Endothelial cell (in vitro differentiated cells): ENCODE measurements around the gene YEATS4. TPM values are rescaled to one million over a fixed set of nuclear protein-coding genes. Genes with fewer than 3 reads are reported as not detected.

Experiments
- DNase-seq: peaks from one replicate; pipeline ENCODE4 v3.0.0; 2021; ENCODE audit warnings: low spot score
- H3K27ac Mint-ChIP-seq: one replicate; pipeline ENCODE4 v1.8.0; 2021; ENCODE audit warnings: mixed read lengths, inconsistent platforms; ENCODE audit not compliant: unreplicated experiment
- H3K27me3 Mint-ChIP-seq: one replicate; pipeline ENCODE4 v1.8.0; 2021; ENCODE audit warnings: mild to moderate bottlenecking, moderate library complexity, mixed read lengths, inconsistent platforms; ENCODE audit not compliant: unreplicated experiment
- H3K36me3 Mint-ChIP-seq: one replicate; pipeline ENCODE4 v1.8.0; 2021; ENCODE audit warnings: mild to moderate bottlenecking, low read depth, mixed read lengths, inconsistent platforms; ENCODE audit not compliant: unreplicated experiment
- H3K4me1 Mint-ChIP-seq: one replicate; pipeline ENCODE4 v1.8.0; 2021; ENCODE audit warnings: mild to moderate bottlenecking, mixed read lengths, inconsistent platforms; ENCODE audit not compliant: unreplicated experiment
- H3K4me3 Mint-ChIP-seq: one replicate; pipeline ENCODE4 v1.8.0; 2021; ENCODE audit warnings: mild to moderate bottlenecking, mixed read lengths, inconsistent platforms; ENCODE audit not compliant: unreplicated experiment
- H3K9me3 Mint-ChIP-seq: one replicate; pipeline ENCODE4 v1.8.0; 2021; ENCODE audit warnings: mixed read lengths, inconsistent platforms; ENCODE audit not compliant: unreplicated experiment
- total RNA-seq: library from RNA; stranded (reverse); fragmentation: NEBNext Ultra II Directional; extraction: Animal tissue kit (Norgen Biotek cat#: 25700); gene quantifications from one replicate; pipeline ENCODE4 v1.2.1, GENCODE V29; 2021; ENCODE audit not compliant: unreplicated experiment
- TF ChIP-seq, protein P1 (sequence below): fragments of 200-600 bp; sonication (generic); IDR thresholded peaks from one replicate; pipeline ENCODE4 v1.5.0; 2021; ENCODE audit warnings: antibody characterized with exemption; ENCODE audit not compliant: unreplicated experiment

The YEATS4 gene
- total RNA-seq, 1 donor from 2014 or later, result 16.8 TPM

DNA sequence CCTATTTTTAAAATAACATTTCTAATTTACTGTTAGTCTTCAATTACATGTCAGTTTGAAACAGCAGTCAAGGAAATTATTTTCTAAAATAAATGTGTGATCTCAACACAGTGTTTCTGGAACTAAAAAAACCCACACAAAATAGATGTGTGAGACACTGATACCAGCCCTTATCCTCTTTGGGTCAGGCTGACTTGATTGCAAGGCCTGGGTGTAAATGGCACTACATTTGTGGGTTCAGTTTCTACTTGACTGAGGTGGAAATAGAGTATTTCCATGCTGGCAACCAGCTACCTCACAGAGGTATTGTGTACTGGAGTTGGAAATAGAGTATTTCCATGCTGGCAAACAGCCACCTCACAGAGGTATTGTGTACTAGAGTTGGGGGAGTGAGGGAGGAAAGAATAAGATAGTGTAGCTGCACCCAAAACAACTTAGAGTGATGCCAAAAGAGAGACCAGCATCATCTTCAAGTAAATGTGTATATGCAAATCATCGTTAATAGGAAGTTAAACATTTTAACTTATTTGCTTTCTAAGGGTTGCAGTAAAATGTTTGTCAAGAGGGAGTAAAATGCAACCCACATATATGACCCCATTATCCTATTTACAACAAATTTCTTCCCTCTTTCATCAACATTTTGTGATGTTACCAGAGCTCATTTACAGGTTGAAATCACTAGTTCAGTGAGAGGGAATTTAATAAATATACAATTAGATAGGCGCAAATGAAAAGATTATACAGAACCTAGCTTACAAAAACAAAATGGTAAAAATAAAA, 22.0 kb upstream of the YEATS4 start:
- TF ChIP-seq, protein P1, sequence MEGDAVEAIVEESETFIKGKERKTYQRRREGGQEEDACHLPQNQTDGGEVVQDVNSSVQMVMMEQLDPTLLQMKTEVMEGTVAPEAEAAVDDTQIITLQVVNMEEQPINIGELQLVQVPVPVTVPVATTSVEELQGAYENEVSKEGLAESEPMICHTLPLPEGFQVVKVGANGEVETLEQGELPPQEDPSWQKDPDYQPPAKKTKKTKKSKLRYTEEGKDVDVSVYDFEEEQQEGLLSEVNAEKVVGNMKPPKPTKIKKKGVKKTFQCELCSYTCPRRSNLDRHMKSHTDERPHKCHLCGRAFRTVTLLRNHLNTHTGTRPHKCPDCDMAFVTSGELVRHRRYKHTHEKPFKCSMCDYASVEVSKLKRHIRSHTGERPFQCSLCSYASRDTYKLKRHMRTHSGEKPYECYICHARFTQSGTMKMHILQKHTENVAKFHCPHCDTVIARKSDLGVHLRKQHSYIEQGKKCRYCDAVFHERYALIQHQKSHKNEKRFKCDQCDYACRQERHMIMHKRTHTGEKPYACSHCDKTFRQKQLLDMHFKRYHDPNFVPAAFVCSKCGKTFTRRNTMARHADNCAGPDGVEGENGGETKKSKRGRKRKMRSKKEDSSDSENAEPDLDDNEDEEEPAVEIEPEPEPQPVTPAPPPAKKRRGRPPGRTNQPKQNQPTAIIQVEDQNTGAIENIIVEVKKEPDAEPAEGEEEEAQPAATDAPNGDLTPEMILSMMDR, result no peak
- H3K36me3 Mint-ChIP-seq, result no peaks in the 10 kb centered on the region
- DNase-seq, result no peak
- H3K4me3 Mint-ChIP-seq, result no peak overlapping the region
- no peaks in the 10 kb centered on the region for H3K9me3 Mint-ChIP-seq
- H3K27me3 Mint-ChIP-seq, result no peaks in the 10 kb centered on the region
- H3K27ac Mint-ChIP-seq, result no peak overlapping the region
- H3K4me1 Mint-ChIP-seq, result no peaks in the 10 kb centered on the region

DNA sequence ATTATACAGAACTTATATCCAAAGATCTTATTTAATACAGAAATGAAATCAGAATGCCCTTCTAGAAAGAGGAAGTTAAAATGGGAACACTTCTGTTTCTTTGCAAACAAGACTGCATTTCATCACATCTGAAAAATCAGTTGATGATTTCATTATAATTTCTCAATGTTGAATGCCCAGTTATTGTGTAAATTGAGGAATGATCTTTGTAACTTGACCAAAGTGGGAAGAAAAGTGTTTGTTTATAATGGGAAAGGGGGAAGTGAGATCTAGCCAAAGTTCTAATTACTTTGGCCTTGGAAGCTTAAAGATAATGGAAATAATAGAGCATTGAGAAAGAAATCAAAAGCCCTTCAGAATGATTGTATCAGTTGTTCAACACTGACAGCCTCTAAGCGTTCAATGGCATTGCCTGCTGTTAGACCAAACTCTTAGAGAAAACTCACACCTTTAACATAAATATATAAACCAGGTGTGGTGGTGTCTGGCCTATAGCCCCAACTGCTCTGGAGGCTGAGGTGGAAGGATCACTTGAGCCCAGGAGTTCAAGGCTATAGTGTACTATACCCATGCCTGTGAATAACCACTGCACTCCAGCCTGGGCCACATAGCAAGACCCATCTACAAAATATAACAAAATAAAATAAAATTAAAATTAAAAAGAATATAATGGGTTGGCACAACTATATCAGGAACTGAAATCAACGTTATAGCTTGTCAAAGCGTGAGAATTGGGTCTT, 21.3 kb upstream of the YEATS4 start:
- Mint-ChIP-seq H3K9me3 (no peaks in the 10 kb centered on the region), H3K36me3 (no peaks in the 10 kb centered on the region), H3K27ac (no peak overlapping the region), H3K4me1 (no peaks in the 10 kb centered on the region), H3K4me3 (no peak overlapping the region), H3K27me3 (no peaks in the 10 kb centered on the region)
- DNase-seq, result no peak
- TF ChIP-seq, protein P1, result no peak

DNA sequence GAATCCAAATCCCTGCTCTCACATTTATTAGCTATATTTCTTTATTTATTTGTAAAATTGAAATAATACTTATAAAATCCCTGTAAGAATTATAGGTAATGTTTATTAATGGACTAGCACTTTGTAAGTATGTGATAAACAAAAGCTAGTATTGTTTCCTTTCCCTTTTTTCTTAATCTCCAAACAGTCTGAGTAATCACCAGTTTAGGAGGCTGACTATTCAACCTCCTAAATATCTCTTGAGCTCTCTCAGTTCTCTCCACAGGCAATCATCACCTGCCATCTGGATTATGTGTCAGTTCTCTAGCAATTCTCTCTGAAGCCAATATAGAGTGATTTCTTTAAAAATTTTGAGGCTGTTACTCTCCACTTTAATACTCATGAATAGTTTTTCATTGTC, 20.6 kb upstream of the YEATS4 start:
- DNase-seq, result no peak
- no peaks in the 10 kb centered on the region for H3K36me3 Mint-ChIP-seq
- no peaks in the 10 kb centered on the region for H3K27me3 Mint-ChIP-seq
- H3K4me3 Mint-ChIP-seq, result no peak overlapping the region
- no peak overlapping the region for H3K27ac Mint-ChIP-seq
- H3K9me3 Mint-ChIP-seq, result no peaks in the 10 kb centered on the region
- no peaks in the 10 kb centered on the region for H3K4me1 Mint-ChIP-seq
- TF ChIP-seq, protein P1, result no peak

DNA sequence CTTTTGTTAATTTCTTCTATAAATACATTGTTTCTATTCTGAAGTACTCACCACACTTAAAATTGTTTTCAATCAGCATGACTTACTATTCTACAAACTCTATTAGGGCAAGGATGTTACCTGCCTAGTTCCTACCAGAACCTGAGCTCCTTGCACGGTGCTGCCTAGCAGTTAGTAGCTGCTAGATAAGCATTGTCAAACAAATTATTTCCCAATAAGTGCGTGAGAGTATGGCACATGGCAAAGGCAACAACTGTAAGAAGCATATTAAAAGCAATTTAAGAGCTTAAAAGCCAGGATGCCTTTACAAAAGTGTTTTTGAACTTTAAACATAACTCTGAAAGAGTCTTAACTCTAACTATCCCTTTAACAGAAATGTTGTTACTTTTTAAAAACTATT, 19.5 kb upstream of the YEATS4 start:
- no peaks in the 10 kb centered on the region for H3K36me3 Mint-ChIP-seq
- H3K4me3 Mint-ChIP-seq, result no peak overlapping the region
- TF ChIP-seq, protein P1, result no peak
- H3K4me1 Mint-ChIP-seq, result peaks cover 2% of the 10 kb centered on the region
- no peaks in the 10 kb centered on the region for H3K27me3 Mint-ChIP-seq
- DNase-seq, result no peak
- H3K27ac Mint-ChIP-seq, result no peak overlapping the region
- no peaks in the 10 kb centered on the region for H3K9me3 Mint-ChIP-seq

DNA sequence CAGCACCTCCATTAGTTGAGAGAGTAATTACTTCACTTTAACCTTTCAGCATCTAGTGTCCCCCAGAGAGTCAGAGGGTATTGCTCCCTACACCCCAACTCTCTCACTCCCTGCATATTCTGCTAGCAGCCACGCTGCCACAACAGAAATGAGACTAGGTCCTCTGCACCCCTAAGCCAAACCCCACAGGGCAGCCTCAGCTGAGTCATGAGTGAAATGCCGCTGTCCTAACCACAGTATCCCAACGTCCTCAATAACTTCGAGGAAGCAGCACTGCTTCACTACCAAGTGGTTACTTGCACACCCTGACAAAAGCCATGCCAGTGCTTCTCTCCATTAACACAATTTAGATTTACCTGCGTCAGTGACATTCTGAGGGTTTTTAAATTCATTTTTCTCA, 18.2 kb upstream of the YEATS4 start:
- no peaks in the 10 kb centered on the region for H3K36me3 Mint-ChIP-seq

More for the DNA sequence above, 18.2 kb upstream of the YEATS4 start:
- no peaks in the 10 kb centered on the region for H3K27me3 Mint-ChIP-seq
- H3K9me3 Mint-ChIP-seq, result no peaks in the 10 kb centered on the region
- H3K4me1 Mint-ChIP-seq, result peaks cover 2% of the 10 kb centered on the region
- no peak overlapping the region for H3K4me3 Mint-ChIP-seq
- no peak overlapping the region for H3K27ac Mint-ChIP-seq
- no peak for DNase-seq
- TF ChIP-seq, protein P1, result no peak
